Lower leg skin (tissue), 3 donors: Measurements from ENCODE around the gene CIAO3.

Experiments used
- POLR2A ChIP-seq, 2 donors: fragments of 450-650 bp; IDR thresholded peaks; one replicate each; pipeline ENCODE4 v1.6.1; 2016 to 2017; ENCODE audit warnings: antibody characterized with exemption in 2 of 2, mild to moderate bottlenecking in 1 of 2, moderate library complexity in 1 of 2
- TF ChIP-seq, protein P1 (sequence below), 3 donors: fragments of 450-650 bp; IDR thresholded peaks; one replicate each; pipeline ENCODE4 v1.5.1; 2016; ENCODE audit warnings: antibody characterized with exemption in 3 of 3, mild to moderate bottlenecking in 3 of 3, moderate library complexity in 2 of 3

DNA sequence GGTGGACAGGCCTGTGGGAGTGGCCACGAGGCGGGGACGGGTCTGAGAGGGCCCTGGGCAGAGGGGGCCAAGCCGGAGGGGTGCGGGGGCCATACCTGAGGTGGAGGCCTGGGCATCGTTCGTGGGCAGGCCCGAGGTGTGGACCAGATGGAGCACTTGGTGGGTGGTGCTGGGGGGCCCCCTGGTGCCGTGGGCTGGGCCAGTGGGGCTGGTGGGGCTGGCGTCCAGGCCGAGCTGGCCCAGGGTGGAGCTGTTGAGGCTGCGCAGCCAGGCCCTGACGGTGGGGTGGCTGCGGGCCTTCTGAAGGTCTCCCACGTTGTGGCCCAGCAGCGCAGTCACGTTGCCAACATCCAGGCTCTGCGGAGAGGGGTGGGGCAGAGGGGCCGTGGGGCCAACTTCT, 29.1 kb upstream of the CIAO3 start:
- TF ChIP-seq POLR2A (IDR thresholded peaks at IDR 0.05), result no peak
- TF ChIP-seq, protein P1, sequence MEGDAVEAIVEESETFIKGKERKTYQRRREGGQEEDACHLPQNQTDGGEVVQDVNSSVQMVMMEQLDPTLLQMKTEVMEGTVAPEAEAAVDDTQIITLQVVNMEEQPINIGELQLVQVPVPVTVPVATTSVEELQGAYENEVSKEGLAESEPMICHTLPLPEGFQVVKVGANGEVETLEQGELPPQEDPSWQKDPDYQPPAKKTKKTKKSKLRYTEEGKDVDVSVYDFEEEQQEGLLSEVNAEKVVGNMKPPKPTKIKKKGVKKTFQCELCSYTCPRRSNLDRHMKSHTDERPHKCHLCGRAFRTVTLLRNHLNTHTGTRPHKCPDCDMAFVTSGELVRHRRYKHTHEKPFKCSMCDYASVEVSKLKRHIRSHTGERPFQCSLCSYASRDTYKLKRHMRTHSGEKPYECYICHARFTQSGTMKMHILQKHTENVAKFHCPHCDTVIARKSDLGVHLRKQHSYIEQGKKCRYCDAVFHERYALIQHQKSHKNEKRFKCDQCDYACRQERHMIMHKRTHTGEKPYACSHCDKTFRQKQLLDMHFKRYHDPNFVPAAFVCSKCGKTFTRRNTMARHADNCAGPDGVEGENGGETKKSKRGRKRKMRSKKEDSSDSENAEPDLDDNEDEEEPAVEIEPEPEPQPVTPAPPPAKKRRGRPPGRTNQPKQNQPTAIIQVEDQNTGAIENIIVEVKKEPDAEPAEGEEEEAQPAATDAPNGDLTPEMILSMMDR (IDR thresholded peaks at IDR 0.05), result no peak
